ENCODE results near the gene SRGAP1.

Gene SRGAP1

DNA sequence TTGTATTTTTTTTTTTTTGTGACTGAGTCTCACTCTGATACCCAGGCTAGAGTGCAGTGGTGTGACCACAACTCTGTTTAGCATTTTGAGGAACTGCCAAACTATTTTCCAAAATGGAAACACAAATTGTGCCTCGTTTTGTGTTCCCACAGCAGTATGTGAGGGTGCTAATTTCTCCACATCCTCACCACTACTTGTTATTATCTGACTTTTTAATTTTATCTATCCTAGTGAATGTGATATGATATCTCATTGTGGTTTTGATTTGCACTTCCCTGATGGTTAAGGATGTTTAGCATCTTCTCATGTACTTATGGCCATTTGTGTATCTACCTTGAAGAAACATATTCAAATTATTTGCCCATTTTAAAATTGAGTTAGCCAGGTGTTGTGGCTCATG lies 62.4 kb downstream of the SRGAP1 start:
- DNase-seq (ENCODE audit: low read depth in 2 of 2): no peak

DNA sequence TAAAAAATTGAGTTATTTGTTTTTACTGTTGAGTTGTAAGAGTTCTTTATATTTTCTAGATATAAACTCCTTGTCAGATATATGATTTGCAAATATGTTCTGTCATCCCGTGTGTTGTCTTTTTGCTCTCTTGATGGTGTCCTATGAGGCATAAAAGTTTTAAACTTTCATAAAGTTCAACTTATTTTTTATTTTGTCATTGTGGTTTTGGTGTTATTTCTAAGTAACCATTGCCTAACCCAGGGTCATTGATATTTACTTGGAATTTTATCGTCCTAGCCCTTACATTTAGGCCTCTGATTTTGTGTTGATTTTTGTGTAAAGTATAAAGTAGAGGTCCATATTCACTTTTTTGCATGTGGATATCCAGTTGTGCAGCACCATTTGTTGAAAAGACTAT lies 63.1 kb downstream of the SRGAP1 start:
- no peak for DNase-seq (ENCODE audit: low read depth in 2 of 2)

DNA sequence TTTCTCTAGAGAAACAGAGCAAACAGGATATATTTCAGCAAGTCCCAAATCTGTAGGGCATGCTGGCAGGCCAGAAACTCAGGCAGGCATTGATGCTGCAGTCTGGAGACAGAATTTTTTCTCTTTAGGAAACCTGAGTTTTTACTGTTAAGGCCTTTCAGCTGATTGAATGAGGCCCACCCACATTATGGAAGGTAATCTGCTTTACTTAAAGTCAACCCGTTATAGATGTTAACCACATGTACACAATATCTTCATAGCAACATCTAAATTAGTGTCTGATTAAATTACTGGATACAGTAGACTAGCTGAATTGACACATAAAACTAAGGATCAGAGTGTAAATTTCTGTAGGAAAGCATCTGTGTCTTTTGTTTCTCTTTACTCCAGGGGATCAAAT lies 65.2 kb downstream of the SRGAP1 start:
- DNase-seq (ENCODE audit: low read depth in 2 of 2): no peak

DNA sequence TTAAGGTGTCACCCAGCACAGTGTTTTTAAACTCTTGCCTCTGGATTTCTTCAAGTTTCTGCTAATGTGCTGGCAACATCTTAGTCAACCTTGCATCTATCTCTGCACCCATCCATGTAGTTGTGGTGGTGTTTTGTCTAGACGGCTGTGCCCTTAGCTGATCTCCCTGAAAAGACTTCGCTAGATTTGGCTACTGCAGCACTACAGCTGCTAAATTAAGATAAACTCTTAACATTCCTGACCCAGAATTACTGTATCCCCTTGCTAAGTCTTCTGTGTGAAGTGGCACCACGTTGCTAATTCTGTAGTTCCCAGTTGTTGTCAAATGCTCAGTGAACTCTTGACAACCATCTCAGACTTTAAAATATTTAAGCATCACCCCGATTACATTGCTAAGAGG lies 66.8 kb downstream of the SRGAP1 start:
- no peak for DNase-seq (ENCODE audit: low read depth in 2 of 2)

DNA sequence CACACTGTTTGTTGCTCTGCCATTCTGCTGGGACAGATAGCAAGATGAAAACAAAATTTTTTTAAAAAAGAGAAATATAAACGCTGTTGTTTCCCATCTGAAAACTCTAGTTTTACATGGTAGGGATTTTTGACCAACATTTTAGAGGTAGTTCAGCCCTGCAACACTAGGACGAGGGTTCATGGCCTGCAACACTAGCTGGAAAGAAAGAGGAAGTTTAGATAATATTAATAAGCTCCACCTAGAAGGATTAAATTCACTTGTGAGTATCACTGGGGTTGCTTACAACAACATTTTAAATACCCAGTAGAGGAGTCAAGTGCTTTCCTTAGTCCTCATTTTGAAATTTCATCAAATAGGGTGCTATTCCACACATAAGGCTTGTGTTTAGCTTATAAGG lies 68.2 kb downstream of the SRGAP1 start:
- no peak for DNase-seq (ENCODE audit: low read depth in 2 of 2)

DNA sequence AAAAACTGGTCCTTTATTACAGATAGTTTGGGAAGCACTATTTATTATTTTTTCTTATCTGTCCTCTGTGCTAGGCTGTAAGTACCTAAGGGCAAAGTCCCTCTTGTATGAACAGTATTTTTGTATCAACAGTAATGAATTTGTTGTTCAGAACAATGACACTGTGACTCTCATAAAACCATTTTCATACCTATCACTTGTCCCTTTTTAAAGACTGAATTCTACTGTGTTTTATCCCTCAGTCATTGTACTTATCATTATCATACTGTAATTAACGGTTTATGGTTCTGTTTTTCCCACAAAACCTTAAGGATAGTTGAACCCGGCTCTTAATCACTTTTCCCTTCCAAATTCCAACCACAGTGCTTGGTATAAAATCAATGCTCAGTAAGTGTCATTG lies 69.4 kb downstream of the SRGAP1 start:
- no peak for DNase-seq (ENCODE audit: low read depth in 2 of 2)

DNA sequence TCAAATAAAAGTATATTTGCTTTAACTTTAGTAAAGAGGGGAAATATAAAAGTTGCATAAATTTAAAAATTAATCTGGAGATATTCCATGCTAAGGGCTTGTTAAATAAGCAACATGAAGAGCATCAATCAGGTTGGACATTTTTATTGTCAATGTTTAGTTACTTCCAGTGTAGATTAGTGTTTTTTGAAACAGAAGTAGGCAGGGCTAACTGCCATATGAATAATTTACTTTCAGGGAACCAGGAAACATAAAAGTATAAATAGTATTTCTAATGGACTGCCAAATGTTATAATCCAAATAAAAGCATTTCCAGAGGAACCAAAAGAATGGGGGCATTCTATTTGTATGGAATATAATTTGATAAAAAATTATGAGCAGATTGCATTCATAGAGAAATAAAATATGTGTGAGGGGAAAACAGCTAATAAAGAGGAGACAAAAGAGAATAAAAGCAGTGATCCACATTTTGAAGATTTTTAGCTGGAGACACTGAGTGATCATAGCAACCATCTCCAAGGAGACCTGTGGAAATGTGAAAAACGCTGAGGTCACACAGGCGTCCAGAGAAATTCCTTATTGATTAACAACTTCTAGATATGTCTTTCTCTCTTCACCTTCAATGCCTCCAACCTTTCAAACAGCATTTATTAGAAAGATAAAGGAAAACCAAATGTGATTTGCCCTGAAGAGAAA lies 70.8 kb downstream of the SRGAP1 start:
- DNase-seq (ENCODE audit: low read depth in 2 of 2): no peak

DNA sequence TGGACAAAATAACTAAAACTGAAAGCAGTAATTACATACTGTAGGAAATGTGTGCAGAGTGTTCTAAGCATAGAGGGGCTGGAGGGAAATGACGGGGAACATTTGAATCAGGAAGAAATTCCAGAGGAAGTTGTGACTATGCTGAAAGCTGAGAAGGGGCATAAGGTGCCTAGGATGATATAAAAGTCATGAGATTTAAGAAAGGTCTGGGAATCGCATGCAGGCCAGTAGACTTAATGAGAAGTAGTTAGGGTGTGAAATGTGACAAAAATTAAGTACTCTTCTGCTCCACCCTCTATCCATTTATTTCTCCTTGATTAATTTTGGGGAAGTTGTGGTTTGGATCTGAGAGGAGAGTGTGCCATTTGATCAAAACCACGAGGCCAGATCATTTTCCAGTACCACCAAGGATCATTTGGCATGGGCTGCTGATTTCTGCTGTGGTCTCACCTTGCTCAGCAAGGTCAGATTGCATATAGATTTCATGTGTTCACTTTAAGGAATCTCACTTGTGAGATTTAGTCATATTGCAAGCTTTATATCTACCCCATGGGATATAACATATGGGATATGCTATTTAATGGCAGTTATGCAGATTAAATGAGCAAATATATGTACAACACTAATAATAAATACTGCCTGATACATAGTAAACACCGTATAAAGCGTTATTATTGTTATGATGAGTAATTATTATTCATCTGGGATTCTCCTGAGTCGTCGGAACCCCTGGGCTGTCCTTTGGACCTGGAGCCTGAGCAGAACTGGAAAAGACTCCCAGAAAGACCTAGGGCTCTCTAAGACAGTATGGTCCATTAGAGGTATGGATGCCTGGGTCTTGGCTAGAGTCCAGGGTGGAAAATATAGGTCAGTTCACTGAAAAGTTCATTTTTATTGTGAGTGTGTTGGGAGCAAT lies 72.3 kb downstream of the SRGAP1 start:
- no peak for DNase-seq (ENCODE audit: low read depth in 2 of 2)

DNA sequence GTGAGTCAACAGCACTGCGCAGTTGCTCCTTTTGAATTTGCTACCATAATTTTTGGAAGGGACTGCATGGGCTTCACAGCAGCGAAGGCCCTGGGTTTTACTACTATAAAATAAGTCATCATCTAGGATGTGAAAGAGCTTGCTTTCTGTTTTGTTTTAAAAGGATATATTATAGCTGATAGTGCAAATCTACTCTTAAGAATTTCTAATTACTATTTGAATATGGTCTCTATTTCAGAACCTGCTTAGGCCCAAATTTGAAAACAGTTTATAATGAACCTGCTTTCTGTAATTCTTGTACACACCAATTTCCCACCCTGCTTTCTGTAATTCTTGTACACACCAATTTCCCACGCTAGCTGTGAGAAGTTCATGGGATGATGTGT lies 73.0 kb downstream of the SRGAP1 start:
- DNase-seq (ENCODE audit: low read depth in 2 of 2): no peak

DNA sequence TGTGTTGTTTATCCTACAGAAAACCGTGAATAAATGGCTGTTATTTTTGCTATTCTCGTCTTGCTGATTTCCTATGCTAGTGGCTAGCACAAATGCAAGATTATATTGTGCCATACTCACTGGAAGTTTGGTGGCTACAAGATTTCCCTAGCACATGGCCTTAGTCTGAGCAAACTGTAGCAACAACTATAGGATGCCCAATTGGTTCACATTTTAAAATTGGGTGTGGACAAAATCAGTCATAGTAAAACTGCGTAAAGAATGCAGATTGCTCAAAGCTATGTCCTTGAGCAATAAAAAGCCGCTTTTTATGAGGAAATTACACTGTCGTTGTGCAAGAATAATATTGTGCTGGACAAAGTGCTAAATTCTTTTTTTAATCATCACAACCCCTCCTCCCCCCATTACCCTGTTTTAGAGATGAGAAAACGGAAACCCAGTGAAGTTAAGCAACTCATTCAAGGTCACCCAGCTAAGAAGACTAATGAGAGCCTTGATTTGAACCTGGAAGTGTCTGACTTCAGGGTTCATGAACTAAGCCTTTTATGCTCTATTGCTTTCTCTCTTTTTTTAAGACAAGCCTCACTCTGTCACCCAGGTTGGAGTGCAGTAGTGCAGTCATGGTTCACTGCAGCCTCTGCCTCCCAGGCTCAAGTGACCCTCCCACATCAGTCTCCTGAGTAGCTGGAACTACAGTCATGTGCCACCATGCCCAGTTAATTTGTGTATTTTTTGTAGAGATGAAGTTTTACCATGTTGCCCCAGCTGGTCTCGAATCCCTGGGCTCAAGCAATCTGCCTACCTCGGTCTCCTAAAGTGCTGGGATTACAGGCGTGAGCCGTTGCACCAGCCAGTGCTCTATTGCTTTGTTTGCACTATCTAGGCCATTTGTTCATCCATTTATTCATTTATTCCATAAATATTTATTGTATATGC lies 73.6 kb downstream of the SRGAP1 start:
- DNase-seq (ENCODE audit: low read depth in 2 of 2): no peak

DNA sequence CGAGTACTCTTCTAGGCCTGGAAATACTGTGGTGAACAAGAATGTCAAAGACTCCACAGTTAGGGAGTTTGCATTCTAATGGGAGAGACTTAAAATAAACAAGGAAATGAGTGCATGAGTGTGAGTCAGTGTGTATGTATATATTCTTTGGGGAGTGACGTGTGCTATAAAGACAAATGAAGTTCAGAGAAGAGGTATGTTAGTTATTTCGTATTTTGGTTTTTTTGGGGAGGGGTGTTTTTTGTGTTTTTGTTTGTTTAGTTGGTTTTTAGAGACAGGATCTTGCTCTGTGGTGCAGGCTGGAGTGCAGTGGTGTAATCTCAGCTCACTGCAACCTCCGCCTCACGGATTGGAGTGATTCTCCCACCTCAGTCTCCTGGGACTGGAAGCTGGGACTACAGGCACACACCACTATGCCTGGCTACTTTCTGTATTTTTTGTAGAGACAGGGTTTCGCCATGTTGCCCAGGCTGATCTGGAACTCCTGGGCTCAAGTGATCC lies 74.3 kb downstream of the SRGAP1 start:
- no peak for DNase-seq (ENCODE audit: low read depth in 2 of 2)

DNA sequence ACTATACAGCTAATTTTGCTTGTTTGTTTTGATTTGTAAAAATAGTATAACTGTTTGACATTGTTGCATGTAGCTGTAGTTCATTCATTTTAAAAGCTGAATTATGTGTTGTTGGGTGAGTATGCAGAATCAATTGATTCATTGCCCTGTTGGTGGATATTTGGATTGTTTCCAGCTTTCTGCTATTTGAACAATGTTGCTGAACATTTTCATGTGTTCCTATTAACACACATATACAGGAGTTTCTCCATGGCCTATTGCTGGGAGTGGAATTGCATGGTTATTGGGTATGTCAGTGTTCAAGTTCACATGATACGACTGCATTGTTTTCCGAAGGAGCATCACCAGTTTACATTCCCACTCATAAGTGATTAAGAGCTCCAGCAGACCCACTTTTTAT lies 75.3 kb downstream of the SRGAP1 start:
- DNase-seq (ENCODE audit: low read depth in 2 of 2): no peak

DNA sequence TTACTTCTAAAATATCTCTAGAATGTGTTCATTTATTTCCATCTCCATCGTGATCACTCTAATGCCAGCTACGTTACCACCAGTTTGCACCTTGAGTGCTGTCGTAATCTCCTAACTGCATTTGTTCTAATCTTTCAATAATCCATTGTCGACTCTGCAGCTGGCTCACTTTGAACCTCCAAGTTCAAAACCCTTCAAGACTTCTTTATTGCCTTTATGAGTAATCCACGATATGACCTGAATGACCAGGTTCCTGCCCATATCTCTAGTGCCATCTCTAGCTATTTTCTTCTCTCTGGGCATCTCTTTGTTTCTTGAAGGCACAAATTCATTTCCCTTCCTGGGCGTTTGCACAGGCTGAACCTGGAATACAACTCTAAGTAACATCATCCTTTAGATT lies 76.7 kb downstream of the SRGAP1 start:
- DNase-seq (ENCODE audit: low read depth in 2 of 2): no peak

DNA sequence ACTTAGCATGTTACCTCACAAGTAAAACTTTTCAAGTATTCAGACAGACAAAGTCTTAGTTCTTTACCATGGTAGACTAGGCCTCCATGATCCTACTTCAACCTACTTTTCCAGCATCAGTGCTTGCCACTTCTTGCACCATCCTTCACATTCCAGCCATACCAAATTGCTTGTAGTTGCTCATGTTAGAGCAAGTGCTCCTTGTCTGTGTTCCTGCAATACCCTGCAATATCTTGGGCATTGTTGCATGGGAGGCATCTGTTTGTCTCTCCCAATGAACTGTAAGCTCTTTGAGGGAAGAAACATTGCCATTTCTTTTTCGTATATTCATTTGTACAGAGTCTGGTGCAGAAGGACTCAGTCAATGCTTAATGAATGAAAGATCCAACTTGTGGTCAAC lies 78.0 kb downstream of the SRGAP1 start:
- no peak for DNase-seq (ENCODE audit: low read depth in 2 of 2)

DNA sequence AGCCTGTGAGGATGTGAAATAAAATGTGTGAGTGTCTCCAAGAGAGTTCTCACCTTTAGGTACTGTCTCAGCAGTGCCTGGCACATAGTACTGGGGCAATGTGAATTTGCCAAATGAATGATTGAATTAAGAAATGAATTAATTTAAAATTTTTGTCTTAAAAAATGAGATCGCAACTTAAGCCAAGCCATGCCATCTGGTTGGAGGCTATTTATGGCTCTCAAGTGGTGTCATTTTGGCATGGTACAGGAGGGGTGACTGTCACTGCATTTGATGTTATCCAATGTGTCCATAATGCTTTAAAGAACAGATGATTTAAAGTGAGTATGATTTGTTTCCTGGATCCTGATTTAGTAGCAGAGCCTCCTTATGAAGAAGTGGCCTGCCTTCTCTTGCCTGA lies 80.3 kb downstream of the SRGAP1 start:
- DNase-seq (ENCODE audit: low read depth in 2 of 2): no peak

DNA sequence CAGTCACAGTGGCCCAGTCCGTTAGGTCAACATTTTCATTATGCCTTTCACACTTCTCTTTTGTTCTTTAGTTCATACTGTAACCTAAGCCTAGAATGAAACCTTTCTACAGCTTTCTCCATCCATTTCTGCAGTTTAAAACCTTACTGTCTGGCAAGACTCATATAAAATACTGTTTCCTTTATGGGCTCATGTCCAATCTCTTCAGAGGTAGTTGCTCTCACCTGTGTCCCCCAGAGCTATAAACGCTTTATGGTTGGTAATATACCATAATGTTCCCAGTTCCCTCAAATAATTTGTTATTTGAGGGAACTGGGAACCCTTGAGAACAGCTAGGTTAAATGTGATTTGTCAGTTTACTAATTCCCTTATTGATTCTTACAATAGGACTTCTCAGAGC lies 83.0 kb downstream of the SRGAP1 start:
- DNase-seq (ENCODE audit: low read depth in 2 of 2): no peak

DNA sequence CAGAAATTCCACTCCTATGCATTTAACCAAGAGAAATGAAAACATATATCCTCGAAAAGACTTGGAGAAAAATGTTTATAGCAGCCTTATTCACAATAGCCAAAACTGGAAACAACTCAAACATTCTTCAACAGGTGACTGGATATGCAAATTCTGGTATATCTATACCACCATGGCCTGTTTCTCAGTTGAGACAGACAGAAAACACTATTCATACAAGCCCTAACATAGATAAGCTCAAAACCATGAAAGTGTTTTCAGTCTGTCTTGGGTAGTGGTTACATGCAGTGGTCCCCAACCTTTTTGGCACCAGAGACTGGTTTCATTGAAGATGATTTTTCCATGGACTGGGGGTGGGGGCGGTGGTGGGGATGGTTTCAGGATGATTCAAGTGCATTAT lies 83.8 kb downstream of the SRGAP1 start:
- no peak for DNase-seq (ENCODE audit: low read depth in 2 of 2)

DNA sequence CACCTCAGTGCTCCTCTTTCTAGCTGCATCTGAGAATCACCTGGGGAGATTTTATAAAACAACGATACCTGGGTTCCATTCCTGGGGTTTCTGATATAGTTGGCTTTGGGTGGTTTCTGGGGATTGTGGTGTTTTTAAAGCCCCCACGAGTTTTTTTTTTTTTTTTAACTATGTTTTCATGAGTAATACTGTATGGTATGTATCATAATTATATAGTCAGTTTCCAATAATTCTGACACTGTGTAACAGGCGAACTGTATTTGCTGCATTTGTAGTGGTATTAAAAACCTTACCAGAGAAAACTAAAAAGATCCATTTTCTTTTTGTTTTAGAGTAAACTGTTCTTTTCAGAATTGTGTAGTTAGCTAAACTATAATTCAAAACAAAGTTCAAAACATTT lies 84.9 kb downstream of the SRGAP1 start:
- DNase-seq (ENCODE audit: low read depth in 2 of 2): no peak

DNA sequence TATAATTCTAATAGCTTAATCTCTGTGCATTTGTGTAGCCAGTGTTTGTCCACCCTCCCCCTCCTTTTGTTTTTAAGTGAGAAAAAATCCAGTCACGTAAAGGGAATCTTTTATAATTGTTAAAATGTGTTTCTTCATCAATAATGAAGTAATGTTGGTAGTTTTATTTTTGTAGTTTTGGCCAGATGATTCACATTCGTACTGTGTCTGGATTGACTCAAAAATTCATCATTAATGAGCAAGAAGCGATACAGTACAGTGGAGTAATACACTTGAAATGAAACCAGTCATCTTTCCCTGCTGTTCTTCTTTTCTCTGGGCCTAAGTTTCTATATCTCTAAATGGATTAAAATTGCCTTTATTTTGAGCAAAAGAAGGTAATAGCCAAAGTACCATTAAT lies 86.5 kb downstream of the SRGAP1 start:
- DNase-seq (ENCODE audit: low read depth in 2 of 2): no peak

DNA sequence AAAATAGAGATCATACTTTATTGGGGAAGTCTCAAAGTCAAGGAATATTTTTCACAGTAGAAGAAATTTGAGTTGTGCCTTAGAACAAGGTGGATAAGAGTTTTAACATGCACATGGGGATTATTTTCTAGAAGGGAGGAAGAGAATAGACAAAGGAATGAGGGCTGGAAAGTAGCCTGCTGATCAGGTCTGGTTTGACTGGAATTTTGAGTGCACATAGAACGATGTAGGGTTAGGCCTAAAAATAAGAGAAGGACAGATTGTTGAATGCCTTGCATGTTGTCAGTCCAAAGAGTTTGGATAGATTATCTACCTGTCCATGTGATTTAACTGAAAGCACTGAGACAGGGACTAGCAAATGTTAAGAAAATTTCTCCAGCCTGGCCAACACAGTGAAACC lies 87.2 kb downstream of the SRGAP1 start:
- DNase-seq (ENCODE audit: low read depth in 2 of 2): no peak

DNA sequence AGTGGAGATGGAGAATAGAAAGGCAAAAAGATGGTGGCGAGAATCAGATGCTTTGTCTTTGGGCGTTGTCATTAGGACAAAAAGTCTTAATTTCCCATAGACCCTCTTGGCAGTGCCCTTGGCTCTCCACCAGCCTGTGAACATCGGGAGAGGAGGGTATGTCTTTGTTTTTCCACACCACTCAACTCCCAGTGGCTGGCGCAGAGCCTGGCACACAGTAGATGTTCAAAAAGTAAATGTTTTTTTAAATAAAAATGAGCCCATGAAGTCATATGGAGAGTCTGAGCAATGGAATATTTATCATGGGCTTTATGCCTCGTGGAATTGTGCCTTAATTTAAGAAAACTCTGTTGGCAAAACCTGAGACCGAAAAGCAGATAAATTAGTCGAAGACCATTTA lies 90.4 kb downstream of the SRGAP1 start:
- DNase-seq (ENCODE audit: low read depth in 2 of 2): no peak

DNA sequence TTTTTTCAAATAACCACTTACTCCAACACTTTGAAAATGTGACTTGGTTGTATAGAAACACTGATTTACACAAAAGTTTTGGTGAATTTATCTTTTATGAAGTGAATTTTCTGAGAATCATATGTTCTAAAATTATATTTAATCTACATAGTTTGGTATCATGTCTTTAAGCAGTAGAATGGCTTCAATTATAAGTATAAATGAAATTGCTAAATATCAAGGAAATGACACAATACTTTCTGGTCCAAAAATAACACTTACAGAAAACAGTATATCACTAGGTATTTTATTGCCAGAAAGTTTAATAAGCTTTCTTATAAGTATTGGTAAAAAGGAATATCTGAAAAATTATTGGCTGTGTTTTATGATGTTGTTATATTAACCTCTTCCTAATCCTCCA lies 90.9 kb downstream of the SRGAP1 start:
- no peak for DNase-seq (ENCODE audit: low read depth in 2 of 2)

Data from stimulated activated CD4-positive, alpha-beta T cell treated with anti-CD3 and anti-CD28 coated beads, Interleukin-1b, Interleukin-23, amount 100 ng/mL, for 4 hours (primary cell).